Left colon (tissue), 2 donors: ENCODE data around the gene PRRT1. TPM values are rescaled to one million over a fixed set of nuclear protein-coding genes. Genes with fewer than 3 reads are reported as not detected.

Source experiments
- ATAC-seq: fragments of 200-7000 bp; cut with Tn5 transposase; one replicate; pipeline ENCODE4 v1.9.1; 2020; ENCODE audit warnings: mild to moderate bottlenecking, moderate library complexity
- DNase-seq, 2 donors: peaks; one replicate each; pipeline ENCODE4 v3.0.0-alpha.2; 2020
- intact Hi-C, 2 donors: fragments of 100-400 bp; cut with DNase I in 1 of 2; cut with micrococcal nuclease in 1 of 2; formaldehyde crosslinking; loops; one replicate each; pipeline versions ENCODE4 v1.11.2 to v1.14.0; 2022; cut with DNase I, micrococcal nuclease
- total RNA-seq, 2 donors: library from RNA; stranded (reverse); fragmentation: NEBNext Ultra II Directional; extraction: Animal tissue kit (Norgen Biotek cat#: 25700); gene quantifications; one replicate each; pipeline ENCODE4 v1.2.1, GENCODE V29; 2021
- donor health status: DM: no; HTN: no; CAD: no.
- donor health status: DM: yes; HTN: yes; CAD: no.

Gene PRRT1
- total RNA-seq, 2 donors from 2014 or later = 1.0 to 2.0 TPM

GRCh38 chr6:32178547-32179440 is 27.1 kb upstream of the PRRT1 start:
- intact Hi-C loops = no loop called here
- DNase-seq (no peak), ATAC-seq (no peak)

- intact Hi-C loops = no loop called here
- DNase-seq (peak; percentile 93 to 98), ATAC-seq (peak; percentile 75)
Measured at GRCh38 chr6:32177788-32178546, 26.2 kb upstream of the PRRT1 start, which contains the start of gene RNF5. Gene RNF5 (plus strand): TSS chr6:32178405. CDS start chr6:32178512, 107 bp downstream.

DNA sequence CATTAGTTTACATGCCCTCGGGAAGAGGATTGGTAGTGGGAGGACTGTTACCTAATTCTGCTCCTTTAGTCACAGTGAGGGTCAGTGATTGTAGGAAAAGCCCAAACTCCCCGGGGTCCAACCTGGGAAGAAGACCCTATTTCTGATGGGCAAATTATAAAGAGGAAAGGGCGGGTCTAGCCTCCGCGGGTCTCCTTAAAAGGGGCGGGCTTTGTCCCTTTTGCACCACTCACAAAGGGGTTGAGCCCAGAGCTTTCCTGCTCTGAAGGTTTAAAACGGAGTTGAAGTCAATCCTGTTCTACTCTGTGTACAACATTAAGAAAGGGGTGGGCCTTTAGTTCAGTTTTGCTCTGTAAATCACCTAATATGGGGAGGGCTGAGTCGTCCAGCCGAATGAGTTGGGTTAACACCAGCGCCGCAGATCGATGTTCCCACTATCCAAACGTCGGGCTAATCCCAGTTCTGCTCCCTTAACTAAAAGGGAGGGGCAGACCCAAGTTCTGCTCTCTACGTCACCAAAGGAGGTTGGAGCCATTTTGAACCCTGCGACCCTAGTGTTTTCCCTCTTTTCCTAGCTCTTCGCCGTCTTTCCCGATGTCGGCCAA is 25.5 kb upstream of the PRRT1 start:
- DNase-seq (peak in 1 of 2 donors; percentile 43), ATAC-seq (peak; percentile 4)
- intact Hi-C loops = no loop called here

- ATAC-seq (no peak), DNase-seq (no peak)
- intact Hi-C loops = no loop called here
Measured at GRCh38 chr6:32176476-32177182, 24.9 kb upstream of the PRRT1 start.

GRCh38 chr6:32175711-32176475 is 24.2 kb upstream of the PRRT1 start, which contains the start of gene AGPAT1:
Gene AGPAT1 (minus strand): TSS chr6:32176084. CDS start chr6:32171496, 4,588 bp downstream.
- intact Hi-C loops = no loop called here
- DNase-seq (peak; percentile 98 to 99), ATAC-seq (peak; percentile 68)

DNA sequence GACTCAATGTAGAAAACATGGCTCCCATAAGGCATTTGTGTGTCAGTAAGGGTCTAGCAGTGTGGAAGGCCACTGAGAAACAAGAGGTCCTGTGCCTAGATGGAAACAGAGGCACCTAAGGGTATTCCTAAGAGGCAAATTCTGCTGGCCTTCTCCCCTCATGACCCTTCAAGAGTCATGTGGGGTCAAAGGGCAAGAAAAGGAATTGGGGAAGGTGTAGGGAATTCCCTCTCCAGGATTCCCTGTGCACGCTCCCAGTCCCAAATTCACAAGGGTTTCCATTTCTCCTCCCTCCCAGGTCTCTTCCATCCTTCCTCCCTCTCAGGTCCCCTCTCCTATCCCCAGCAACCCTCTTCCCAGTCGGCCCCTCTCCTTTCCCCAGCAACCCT is 23.6 kb upstream of the PRRT1 start:
- no peak for ATAC-seq
- DNase-seq = peak in 1 of 2 donors; percentile 30
- intact Hi-C loops = no loop called here

DNA sequence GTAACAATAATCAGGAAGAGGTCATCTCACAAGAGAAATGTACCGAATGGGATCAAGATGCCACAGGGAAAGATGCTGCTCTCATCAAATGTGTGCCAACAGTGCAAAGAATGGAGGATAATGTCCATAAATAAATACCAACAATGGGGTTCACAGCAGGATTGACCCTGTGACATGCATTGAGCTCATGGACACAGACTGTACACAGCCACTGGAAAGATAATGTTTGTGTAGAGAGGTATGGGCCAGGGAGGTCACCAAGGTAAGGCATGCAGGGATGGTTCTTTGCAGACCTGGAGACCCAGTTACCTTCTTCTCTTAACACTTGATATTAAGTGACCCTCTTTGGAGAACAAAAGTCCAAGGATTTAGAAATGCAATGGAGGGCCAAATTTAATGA is 22.7 kb upstream of the PRRT1 start:
- ATAC-seq = no peak
- intact Hi-C loops = no loop called here

DNA sequence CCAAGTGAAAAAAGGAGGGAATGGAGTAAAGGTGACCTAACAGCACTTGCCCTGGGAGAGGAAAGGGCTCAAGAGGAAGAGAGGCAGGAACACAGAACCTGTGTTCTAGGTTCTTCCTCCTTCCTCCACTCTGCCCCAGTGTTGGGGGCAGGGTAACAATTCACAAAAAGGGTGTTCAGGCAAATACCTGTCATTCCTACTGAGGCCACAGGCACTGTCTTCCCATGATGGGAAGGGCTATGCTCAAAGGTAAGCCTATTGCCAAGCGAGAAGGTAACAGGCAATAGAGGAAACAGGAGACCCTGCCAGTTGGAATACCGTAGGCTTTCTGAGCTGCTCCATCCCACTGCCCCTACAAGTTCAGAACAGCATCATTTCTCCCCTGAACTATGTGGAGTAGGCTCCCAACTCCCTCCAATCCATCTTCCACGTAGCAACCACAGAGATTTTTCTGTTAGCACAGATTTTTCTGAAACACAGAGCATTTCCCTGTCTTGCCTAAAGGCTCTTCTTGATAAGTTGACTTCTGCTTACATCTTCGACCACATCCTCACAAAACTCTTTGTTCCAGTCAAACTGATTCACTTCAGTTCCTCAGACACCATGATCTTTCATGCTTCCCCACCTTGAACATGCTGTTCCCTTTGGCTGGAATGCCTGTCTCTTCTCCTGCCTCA is 21.4 kb upstream of the PRRT1 start:
- intact Hi-C loops = no loop called here
- ATAC-seq = no peak

More for the DNA sequence above, 22.7 kb upstream of the PRRT1 start:
- no peak for DNase-seq

DNA sequence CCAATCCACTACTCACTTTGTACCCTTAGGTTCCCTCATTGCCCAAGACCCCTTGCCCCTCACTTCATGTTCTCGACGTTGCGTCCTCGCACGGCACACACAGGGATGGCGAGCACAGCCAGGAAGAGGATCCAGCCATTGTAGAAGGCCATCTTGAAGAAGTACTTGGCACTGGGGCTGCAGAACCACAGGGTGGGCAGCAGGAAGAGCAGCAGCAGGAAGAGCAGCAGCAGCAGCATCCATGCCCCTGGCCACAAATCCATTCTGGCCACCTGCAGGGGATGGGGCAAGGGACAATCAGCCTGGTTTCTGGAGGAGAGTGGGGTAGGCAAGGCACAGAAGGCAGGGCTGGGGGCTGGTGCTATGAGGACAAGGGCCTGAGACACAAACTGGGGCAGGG is 19.5 kb upstream of the PRRT1 start:
- DNase-seq (no peak), ATAC-seq (no peak)
- intact Hi-C loops = no loop called here

More for the DNA sequence above, 21.4 kb upstream of the PRRT1 start:
- DNase-seq = no peak

GRCh38 chr6:32170294-32170693 is 18.6 kb upstream of the PRRT1 start:
- ATAC-seq (no peak), DNase-seq (no peak)
- intact Hi-C loops = no loop called here

DNA sequence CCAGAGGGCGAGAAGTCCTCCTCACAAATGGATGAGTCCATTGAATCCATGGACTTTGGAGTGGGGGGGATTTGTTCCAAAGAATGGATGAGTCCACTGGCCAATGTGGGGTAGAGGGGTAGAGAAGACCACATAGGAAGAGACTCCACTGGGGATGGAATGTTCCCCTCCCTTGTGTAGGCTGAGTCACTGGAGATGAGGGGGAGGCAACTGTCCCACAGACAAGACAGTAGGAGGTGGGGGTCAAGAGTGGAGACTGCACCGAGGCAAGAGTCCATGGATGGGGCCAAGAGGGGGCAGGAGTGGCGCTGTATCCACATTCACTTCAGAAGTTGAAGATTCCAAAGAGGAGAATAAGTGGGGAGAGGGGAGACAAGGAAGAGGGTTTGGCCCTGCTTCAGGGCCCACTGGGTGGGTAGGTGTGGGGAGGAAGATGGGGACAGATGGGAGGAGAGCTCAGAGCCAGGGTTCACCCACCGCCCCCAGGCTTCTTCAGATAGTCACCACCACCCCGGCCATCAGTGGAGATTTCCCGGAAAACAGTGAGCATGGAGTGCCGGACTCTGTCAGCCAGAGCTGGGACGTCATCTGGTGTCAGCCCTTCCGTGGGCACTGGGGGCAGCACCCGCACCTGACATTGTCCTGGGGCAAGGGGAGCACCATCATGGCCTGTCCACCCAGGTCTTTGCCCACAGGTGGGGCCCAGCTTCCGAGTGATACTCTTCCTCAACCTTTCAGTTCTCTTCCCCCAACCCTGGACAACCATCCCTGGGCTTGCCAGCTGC is 17.3 kb upstream of the PRRT1 start:
- ATAC-seq = peak; percentile 10
- intact Hi-C loops = no loop called here
- DNase-seq = no peak

GRCh38 chr6:32168350-32168749 is 16.6 kb upstream of the PRRT1 start:
- ATAC-seq = peak; percentile 3
- no peak for DNase-seq
- intact Hi-C loops = no loop called here

DNA sequence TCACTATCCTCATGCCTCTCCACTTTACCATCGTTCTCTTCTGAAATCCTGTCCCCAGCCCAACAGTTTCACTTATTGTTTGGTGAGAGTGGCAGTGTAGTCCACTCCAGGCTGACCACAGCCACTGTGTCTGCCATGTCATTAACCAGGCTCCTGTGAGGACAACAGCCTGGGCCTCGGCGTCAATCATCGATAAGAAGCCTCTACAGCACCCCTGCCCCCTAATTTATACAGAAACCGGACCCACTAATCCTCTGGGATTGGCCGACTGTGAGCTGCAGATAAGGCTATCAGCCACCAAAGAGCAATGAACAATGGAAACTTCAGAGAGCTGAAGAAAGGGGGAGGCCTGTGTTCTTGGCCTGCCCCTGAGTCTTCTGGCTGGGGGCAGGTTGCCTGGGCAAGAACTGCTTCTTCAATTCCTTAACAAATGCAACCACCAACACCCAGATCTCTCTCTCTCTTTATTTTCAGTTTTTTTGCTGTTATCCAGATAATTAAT is 16.1 kb upstream of the PRRT1 start:
- DNase-seq = no peak
- intact Hi-C loops = no loop called here
- no peak for ATAC-seq

DNA sequence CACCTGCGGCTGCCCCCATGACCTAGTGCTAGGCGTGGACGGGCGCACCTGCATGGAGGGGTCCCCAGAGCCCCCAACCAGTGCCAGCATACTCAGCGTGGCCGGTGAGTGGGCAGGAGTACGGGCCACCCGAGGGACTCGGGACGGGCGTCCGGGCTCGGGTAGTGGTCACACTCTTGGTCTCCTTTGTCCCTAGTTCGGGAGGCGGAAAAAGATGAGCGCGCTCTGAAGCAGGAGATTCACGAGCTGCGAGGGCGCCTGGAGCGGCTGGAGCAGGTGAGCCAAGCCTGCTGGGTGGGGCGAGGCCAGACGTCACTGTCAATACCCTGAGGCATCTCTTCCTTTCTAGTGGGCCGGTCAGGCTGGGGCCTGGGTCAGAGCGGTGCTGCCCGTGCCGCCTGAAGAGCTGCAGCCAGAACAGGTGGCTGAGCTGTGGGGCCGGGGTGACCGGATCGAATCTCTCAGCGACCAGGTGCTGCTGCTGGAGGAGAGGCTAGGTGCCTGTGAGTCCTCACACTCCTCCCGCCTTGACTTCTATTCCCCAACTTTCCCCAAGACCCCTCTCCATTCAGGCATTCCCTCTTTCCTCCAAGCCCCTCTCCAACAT is 15.5 kb upstream of the PRRT1 start:
- ATAC-seq (peak; percentile 11), DNase-seq (no peak)
- intact Hi-C loops = no loop called here

DNA sequence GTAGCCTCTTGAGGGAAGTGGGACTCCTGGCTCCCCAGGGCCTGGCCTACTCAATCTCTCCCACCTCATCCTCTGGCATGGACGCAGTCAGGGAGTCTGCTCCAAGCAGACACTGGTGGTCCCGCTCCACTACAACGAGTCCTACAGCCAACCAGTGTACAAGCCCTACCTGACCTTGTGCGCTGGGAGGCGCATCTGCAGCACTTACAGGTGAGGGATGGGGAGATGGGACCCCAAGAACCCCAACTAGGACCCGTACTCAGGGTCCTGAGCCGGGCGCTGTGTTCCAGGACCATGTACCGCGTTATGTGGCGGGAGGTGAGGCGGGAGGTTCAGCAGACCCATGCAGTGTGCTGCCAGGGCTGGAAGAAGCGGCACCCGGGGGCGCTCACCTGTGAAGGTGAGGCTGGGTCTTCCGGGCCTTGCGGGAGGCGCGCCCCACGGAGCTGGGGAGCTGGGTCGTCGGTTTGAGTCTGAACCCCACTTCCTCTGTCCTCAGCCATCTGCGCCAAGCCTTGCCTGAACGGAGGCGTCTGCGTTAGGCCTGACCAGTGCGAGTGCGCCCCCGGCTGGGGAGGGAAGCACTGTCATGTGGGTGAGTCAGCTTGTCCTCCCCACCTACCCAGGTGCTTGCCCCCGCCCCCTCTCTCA is 14.8 kb upstream of the PRRT1 start:
- ATAC-seq (no peak), DNase-seq (peak in 1 of 2 donors; percentile 8)
- intact Hi-C loops = no loop called here

DNA sequence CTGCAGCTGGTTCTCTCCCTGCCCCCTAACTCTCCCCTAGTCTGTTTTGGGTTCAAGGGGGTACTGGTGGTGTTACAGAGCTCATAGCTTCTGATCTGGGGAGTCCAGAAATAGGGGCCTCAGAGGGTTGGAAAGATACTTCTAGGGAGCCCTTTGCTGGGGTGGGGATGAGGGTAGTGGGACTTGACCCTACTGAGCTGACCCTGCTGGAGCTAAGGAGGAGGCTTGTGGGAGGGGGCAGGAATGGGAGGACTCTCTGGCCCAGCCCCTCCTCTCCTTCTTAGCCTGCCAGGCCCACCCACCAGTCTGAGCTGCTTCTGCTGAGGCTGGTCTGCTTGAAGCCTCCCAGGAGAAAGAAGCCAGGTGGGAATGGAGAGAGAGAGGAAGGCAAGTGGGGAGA is 12.6 kb upstream of the PRRT1 start, which contains the start of gene EGFL8:
EGFL8 (plus strand) TSS at position 301 of the 400 bp plus-strand sequence. CDS start 1,571 bp downstream, outside the sequence.
- intact Hi-C loops = no loop called here
- DNase-seq = no peak
- ATAC-seq = no peak
